HT-29 (cell line): ENCODE data around the gene VPS29. TPM values are rescaled to one million over a fixed set of nuclear protein-coding genes. Genes with fewer than 3 reads are reported as not detected.

Source experiments
- DNase-seq: peaks from one replicate; pipeline ENCODE4 v3.0.0-alpha.2; 2015; ENCODE audit warnings: low spot score
- total RNA-seq: library from RNA; depleted of rRNA; stranded (reverse); fragments of >200 nt; shearing (Covaris generic); gene quantifications from 2 replicates; pipeline ENCODE4 v1.2.3, GENCODE V29; 2014; rRNA removed

Gene VPS29
- 41.7 and 43.5 TPM in 2 replicates for total RNA-seq

- DNase-seq = peak; percentile 98
Observed at GRCh38 chr12:110501752-110502738, at the start of gene VPS29, which contains the start of gene RAD9B. Gene VPS29, minus strand, starts transcription at chr12:110502111. Its CDS starts 60 bp downstream, at chr12:110502051. Gene RAD9B, plus strand, starts transcription at chr12:110502331. Its CDS starts 7 bp downstream, at chr12:110502338.

GRCh38 chr12:110550981-110551380, 49.1 kb upstream of the VPS29 start:
- no peak for DNase-seq

GRCh38 chr12:110549716-110550115, 47.8 kb upstream of the VPS29 start:
- no peak for DNase-seq

- no peak for DNase-seq
Observed at GRCh38 chr12:110548678-110549077, 46.8 kb upstream of the VPS29 start.

GRCh38 chr12:110547090-110547489, 45.2 kb upstream of the VPS29 start:
- no peak for DNase-seq

- peak; percentile 61 for DNase-seq
Observed at GRCh38 chr12:110546339-110546738, 44.4 kb upstream of the VPS29 start.

GRCh38 chr12:110545812-110546211, 43.9 kb upstream of the VPS29 start:
- DNase-seq = peak; percentile 48

- peak; percentile 54 for DNase-seq
Observed at GRCh38 chr12:110545259-110545658, 43.3 kb upstream of the VPS29 start.

- DNase-seq = no peak
Observed at GRCh38 chr12:110543965-110544364, 42.1 kb upstream of the VPS29 start.

GRCh38 chr12:110543252-110543959, 41.5 kb upstream of the VPS29 start:
- no peak for DNase-seq

GRCh38 chr12:110540048-110540447, 38.1 kb upstream of the VPS29 start:
- DNase-seq = no peak

- peak; percentile 34 for DNase-seq
Observed at GRCh38 chr12:110538869-110539622, 37.1 kb upstream of the VPS29 start.

GRCh38 chr12:110537605-110538409, 35.9 kb upstream of the VPS29 start:
- DNase-seq = peak; percentile 76

- DNase-seq = no peak
Observed at GRCh38 chr12:110536834-110537604, 35.1 kb upstream of the VPS29 start.

GRCh38 chr12:110534811-110535210, 32.9 kb upstream of the VPS29 start:
- no peak for DNase-seq

GRCh38 chr12:110533607-110534006, 31.7 kb upstream of the VPS29 start:
- no peak for DNase-seq

GRCh38 chr12:110532644-110533043, 30.7 kb upstream of the VPS29 start:
- DNase-seq = no peak

- no peak for DNase-seq
Observed at GRCh38 chr12:110531741-110532333, 29.9 kb upstream of the VPS29 start.

- no peak for DNase-seq
Observed at GRCh38 chr12:110530511-110530910, 28.6 kb upstream of the VPS29 start.
